HEK293 (cell line): ENCODE measurements around the gene SHISAL1.

Experiments
- FEZF1 ChIP-seq: fragments of 450-650 bp; formaldehyde crosslinking; IDR thresholded peaks from 2 replicates; pipeline ENCODE4 v1.5.1; 2016; ENCODE audit warnings: missing biosample characterization, missing genetic modification characterization
- GLI2 ChIP-seq: fragments of 450-650 bp; formaldehyde crosslinking; IDR thresholded peaks from 2 replicates; pipeline ENCODE4; 2017; ENCODE audit warnings: missing biosample characterization, missing genetic modification characterization, low read depth, borderline replicate concordance
- GLIS1 ChIP-seq: fragments of 450-650 bp; formaldehyde crosslinking; IDR thresholded peaks from 2 replicates; pipeline ENCODE4 v1.5.1; 2016; ENCODE audit warnings: missing biosample characterization, missing genetic modification characterization
- HIC1 ChIP-seq: fragments of 450-650 bp; formaldehyde crosslinking; IDR thresholded peaks from 2 replicates; pipeline ENCODE4 v1.5.1; 2016; ENCODE audit warnings: missing biosample characterization, missing genetic modification characterization
- KLF10 ChIP-seq: fragments of 450-650 bp; IDR thresholded peaks from 2 replicates; pipeline ENCODE4 v1.5.1; 2018; ENCODE audit warnings: missing biosample characterization, mild to moderate bottlenecking, missing genetic modification characterization
- KLF17 ChIP-seq: fragments of 450-650 bp; formaldehyde crosslinking; IDR thresholded peaks from 2 replicates; pipeline ENCODE4 v1.5.1; 2016; ENCODE audit warnings: missing biosample characterization, missing genetic modification characterization
- OSR2 ChIP-seq: fragments of 450-650 bp; formaldehyde crosslinking; IDR thresholded peaks from 2 replicates; pipeline ENCODE4 v1.5.1; 2016; ENCODE audit warnings: missing biosample characterization, missing genetic modification characterization
- RBAK ChIP-seq: fragments of 450-650 bp; formaldehyde crosslinking; IDR thresholded peaks from 2 replicates; pipeline ENCODE4 v1.5.1; 2016; ENCODE audit warnings: missing biosample characterization, missing genetic modification characterization
- REST ChIP-seq: fragments of 450-650 bp; formaldehyde crosslinking; IDR thresholded peaks from 2 replicates; pipeline ENCODE4 v1.5.1; 2016; ENCODE audit warnings: missing biosample characterization, missing genetic modification characterization
- SP2 ChIP-seq: fragments of 450-650 bp; formaldehyde crosslinking; IDR thresholded peaks from 2 replicates; pipeline ENCODE4 v1.5.1; 2016; ENCODE audit warnings: missing biosample characterization, missing genetic modification characterization
- TCF7L2 ChIP-seq: IDR thresholded peaks from 2 replicates; pipeline ENCODE4 v1.6.1; 2011; ENCODE audit warnings: low read depth, mild to moderate bottlenecking, inconsistent platforms, low read length, moderate library complexity, borderline replicate concordance
- YY1 ChIP-seq: fragments of 450-650 bp; formaldehyde crosslinking; IDR thresholded peaks from 2 replicates; pipeline ENCODE4 v1.5.1; 2018; ENCODE audit warnings: missing biosample characterization, missing genetic modification characterization
- ZBTB11 ChIP-seq: fragments of 450-650 bp; formaldehyde crosslinking; conservative IDR thresholded peaks from 2 replicates; pipeline ENCODE4 v1.5.1; 2016; ENCODE audit warnings: low read depth, missing biosample characterization, missing genetic modification characterization
- ZBTB48 ChIP-seq: fragments of 450-650 bp; formaldehyde crosslinking; IDR thresholded peaks from 2 replicates; pipeline ENCODE4 v1.5.1; 2016; ENCODE audit warnings: missing biosample characterization, missing genetic modification characterization
- ZFHX2 ChIP-seq: fragments of 450-650 bp; formaldehyde crosslinking; conservative IDR thresholded peaks from 2 replicates; pipeline ENCODE4 v1.5.1; 2016; ENCODE audit warnings: missing biosample characterization, missing genetic modification characterization
- ZNF121 ChIP-seq: fragments of 450-650 bp; formaldehyde crosslinking; IDR thresholded peaks from 2 replicates; pipeline ENCODE4 v1.5.1; 2016; ENCODE audit warnings: missing biosample characterization, missing genetic modification characterization
- ZNF16 ChIP-seq: fragments of 450-650 bp; formaldehyde crosslinking; IDR thresholded peaks from 2 replicates; pipeline ENCODE4 v1.5.1; 2016; ENCODE audit warnings: low read depth, missing biosample characterization, missing genetic modification characterization
- ZNF169 ChIP-seq: fragments of 450-650 bp; formaldehyde crosslinking; IDR thresholded peaks from 2 replicates; pipeline ENCODE4 v1.5.1; 2016; ENCODE audit warnings: missing biosample characterization, missing genetic modification characterization
- ZNF211 ChIP-seq: fragments of 450-650 bp; formaldehyde crosslinking; IDR thresholded peaks from 2 replicates; pipeline ENCODE4 v1.5.1; 2016; ENCODE audit warnings: low read depth, missing biosample characterization, missing genetic modification characterization
- ZNF341 ChIP-seq: fragments of 450-650 bp; formaldehyde crosslinking; IDR thresholded peaks from 2 replicates; pipeline ENCODE4; 2016; ENCODE audit warnings: low read depth, missing biosample characterization, missing genetic modification characterization
- ZNF366 ChIP-seq: fragments of 450-650 bp; formaldehyde crosslinking; conservative IDR thresholded peaks from 2 replicates; pipeline ENCODE4 v1.5.1; 2016; ENCODE audit warnings: missing biosample characterization, missing genetic modification characterization
- ZNF416 ChIP-seq: fragments of 450-650 bp; formaldehyde crosslinking; IDR thresholded peaks from 2 replicates; pipeline ENCODE4 v1.5.1; 2016; ENCODE audit warnings: missing biosample characterization, missing genetic modification characterization
- ZNF530 ChIP-seq: fragments of 450-650 bp; formaldehyde crosslinking; IDR thresholded peaks from 2 replicates; pipeline ENCODE4 v1.5.1; 2016; ENCODE audit warnings: low read depth, missing biosample characterization, missing genetic modification characterization
- ZNF544 ChIP-seq: fragments of 450-650 bp; formaldehyde crosslinking; IDR thresholded peaks from 2 replicates; pipeline ENCODE4 v1.5.0; 2017; ENCODE audit warnings: missing biosample characterization, missing genetic modification characterization
- ZNF549 ChIP-seq: fragments of 450-650 bp; IDR thresholded peaks from 2 replicates; pipeline ENCODE4 v1.5.1; 2018; ENCODE audit warnings: missing biosample characterization, missing genetic modification characterization, mild to moderate bottlenecking, inconsistent platforms, moderate library complexity
- ZNF596 ChIP-seq: fragments of 450-650 bp; IDR thresholded peaks from 2 replicates; pipeline ENCODE4 v1.5.0; 2018; ENCODE audit warnings: missing biosample characterization, mild to moderate bottlenecking, missing genetic modification characterization, moderate library complexity
- ZNF768 ChIP-seq: fragments of 450-650 bp; formaldehyde crosslinking; IDR thresholded peaks from 2 replicates; pipeline ENCODE4 v1.5.1; 2018; ENCODE audit warnings: missing biosample characterization, mild to moderate bottlenecking, missing genetic modification characterization
- TF ChIP-seq, protein P1 (sequence below): fragments of 450-650 bp; formaldehyde crosslinking; IDR thresholded peaks from 2 replicates; pipeline ENCODE4; 2016; ENCODE audit warnings: missing biosample characterization, missing genetic modification characterization

Gene SHISAL1

DNA sequence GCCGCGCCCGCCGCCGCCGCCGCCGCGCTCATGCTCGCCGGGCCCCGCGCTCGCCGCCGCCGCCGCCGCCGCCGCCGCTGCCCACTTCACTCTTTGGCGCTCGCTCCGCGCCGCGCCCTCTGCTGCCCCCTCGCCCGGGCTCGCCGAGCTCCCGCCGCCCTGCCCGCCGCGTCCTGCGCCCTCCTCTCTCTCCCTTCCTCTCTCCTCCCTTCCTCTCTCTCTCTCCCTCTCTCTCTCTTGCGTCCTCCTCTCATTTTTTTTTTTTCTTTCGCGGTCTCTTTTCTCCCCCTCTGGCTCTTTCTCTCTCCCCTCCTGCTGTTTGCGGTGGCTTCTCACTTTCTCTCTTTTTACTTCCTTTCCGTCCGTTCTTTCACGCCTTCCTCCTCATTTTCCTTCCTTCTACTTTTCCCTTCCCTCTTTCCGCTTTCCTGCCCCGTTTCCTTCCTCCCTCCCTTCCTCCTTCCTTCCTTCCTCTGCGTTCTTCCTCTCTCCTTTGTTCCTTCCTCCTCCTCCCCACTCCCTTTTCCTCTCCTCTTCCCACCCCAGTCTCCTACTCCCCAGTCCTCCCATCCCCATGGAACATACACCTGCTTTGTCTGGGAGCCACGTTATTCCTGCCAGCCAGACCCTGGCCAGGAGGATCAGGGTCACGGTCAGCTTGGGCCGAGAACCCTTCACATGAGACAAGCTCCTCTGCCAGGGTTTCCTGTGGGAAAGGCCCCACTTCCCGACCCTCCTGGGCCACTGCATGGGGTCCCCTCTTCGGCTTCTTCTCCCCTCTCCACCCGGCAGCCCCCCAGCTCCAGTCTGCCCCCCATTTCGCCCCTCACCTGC lies 19.3 kb upstream of the SHISAL1 start (continued):
- no peak for TF ChIP-seq ZBTB11 (tag by site-specific recombination)
- TF ChIP-seq ZNF169 (tag by site-specific recombination) = no peak
- no peak for TF ChIP-seq ZNF530 (tag by site-specific recombination)
- no peak for TF ChIP-seq REST (tag by site-specific recombination)
- no peak for TF ChIP-seq ZNF416
- TF ChIP-seq, protein P1, sequence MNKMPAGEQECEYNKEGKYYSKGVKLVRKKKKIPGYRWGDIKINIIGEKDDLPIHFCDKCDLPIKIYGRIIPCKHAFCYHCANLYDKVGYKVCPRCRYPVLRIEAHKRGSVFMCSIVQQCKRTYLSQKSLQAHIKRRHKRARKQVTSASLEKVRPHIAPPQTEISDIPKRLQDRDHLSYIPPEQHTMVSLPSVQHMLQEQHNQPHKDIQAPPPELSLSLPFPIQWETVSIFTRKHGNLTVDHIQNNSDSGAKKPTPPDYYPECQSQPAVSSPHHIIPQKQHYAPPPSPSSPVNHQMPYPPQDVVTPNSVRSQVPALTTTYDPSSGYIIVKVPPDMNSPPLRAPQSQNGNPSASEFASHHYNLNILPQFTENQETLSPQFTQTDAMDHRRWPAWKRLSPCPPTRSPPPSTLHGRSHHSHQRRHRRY = no peak
- no peak for TF ChIP-seq RBAK
- TF ChIP-seq ZNF366 = peak; percentile 97
- no peak for TF ChIP-seq ZNF768 (tag by site-specific recombination)
- no peak for TF ChIP-seq FEZF1 (tag by site-specific recombination)
- no peak for TF ChIP-seq GLIS1 (tag by site-specific recombination)
- TF ChIP-seq KLF10 (tag by site-specific recombination) = no peak
- no peak for TF ChIP-seq ZNF544 (tag by site-specific recombination)
- TF ChIP-seq HIC1 (tag by site-specific recombination) = no peak
- no peak for TF ChIP-seq ZNF549 (tag by site-specific recombination)
- TF ChIP-seq ZNF596 = peak; percentile 83
- TF ChIP-seq GLI2 (tag by site-specific recombination) = no peak
- TF ChIP-seq SP2 (tag by site-specific recombination) = no peak
- no peak for TF ChIP-seq KLF17 (tag by site-specific recombination)
- TF ChIP-seq ZBTB48 (tag by site-specific recombination) = no peak; the same call in 1 of the 2 replicates
- no peak for TF ChIP-seq OSR2
- TF ChIP-seq ZNF121 (tag by site-specific recombination) = no peak
- no peak for TF ChIP-seq ZNF341 (tag by site-specific recombination)
- TF ChIP-seq TCF7L2 = no peak
- TF ChIP-seq ZNF211 (tag by site-specific recombination) = no peak
- TF ChIP-seq ZFHX2 (tag by site-specific recombination) = peak; percentile 67
- no peak for TF ChIP-seq ZNF16 (tag by site-specific recombination)
- TF ChIP-seq YY1 (tag by site-specific recombination) = no peak
